CD4-positive, alpha-beta T cell treated with Interferon gamma for 1 hour (primary cell): Measurements from ENCODE around the gene TSGA10IP.

Experiments used
- DNase-seq: peaks from one replicate; pipeline ENCODE4 v3.0.0-alpha.2; 2020

TSGA10IP gene

GRCh38 chr11:65945430-65945911 is at the start of gene TSGA10IP:
Gene TSGA10IP, plus strand, starts transcription at chr11:65945480. Its CDS starts 196 bp downstream, at chr11:65945676.
- DNase-seq, result no peak

DNA sequence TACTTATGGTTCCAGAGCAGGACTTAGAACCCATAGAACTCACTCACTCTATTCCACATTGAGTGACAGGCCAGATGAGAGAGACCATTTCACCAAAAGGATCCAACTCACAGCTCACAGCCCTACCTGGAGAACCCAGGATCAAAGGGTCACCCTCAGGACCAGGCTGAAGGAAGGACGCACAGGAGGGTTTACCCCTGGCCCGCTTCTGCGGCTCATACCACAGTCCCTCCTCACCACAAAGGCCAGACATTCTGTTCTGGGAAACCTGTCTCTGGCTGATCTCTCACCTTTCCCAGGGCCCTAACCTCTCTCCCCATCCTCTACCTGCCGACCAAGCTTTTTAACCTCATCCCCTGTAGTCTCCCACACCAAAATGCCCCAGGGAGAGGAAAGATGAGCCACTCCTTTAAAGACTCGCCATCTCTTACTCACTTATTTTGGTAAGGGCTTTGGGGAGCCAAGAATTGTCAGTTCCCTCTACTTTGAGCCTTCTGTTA is 49.7 kb upstream of the TSGA10IP start:
- no peak for DNase-seq

- DNase-seq, result no peak
These were observed 49.0 kb upstream of the TSGA10IP start for GRCh38 chr11:65896034-65896999.

DNA sequence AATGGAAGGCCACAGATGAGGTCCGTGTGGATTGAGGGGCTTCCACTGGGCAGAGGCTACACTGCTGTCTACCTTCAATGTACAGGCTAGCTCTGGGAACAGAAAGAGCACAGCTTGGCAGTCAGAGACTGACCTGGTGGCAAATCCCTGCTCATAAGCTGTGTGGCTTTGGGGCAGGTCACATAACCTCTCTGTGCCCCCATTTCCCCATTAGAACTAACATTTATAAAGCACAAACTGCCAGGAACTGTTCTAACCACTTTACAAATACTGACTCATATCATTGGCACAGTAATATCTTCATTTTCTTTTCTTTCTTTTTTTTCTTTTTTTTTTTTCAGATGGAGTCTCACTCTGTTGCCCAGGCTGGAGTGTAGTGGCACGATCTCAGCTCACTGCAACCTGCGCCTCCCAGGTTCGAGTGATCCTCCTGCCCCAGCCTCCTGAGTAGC is 48.2 kb upstream of the TSGA10IP start:
- no peak for DNase-seq

DNA sequence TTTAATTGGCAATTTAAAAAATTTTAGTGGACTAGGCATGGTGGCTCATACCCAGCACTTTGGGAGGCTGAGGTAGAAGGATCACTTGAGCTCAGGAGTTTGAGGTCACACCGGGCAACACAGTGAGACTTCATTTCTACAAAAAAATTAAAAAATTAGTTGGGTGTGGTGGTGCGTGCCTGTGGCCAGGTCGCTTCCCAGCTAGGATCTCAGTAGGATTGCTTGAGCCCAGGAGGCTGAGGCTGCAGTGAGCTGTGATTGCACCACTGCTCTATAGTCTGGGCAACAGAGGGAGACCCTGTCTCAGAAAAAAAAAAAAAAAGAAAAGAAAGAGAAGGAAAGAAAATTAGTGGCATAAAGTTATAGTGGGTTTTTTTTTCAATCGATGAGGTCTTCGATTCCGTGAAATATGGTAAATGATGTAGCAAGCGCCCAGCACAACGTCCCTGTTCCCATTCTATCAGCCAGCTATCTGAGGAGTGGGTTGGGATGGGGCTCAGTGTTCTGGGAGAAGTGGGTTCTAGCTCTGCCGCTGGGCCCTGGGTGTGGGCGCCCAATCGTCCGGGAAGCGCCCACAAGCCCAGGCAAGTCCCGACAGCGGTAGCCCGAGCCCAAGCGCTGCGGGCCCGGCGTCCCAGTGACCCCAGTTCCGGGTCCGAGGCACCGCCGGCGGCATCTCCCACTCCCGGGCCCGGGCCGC is 46.5 kb upstream of the TSGA10IP start:
- DNase-seq, result no peak

- DNase-seq, result peak; percentile 63
These were observed 45.7 kb upstream of the TSGA10IP start for GRCh38 chr11:65899356-65900124.

- peak; percentile 97 for DNase-seq
These were observed 45.0 kb upstream of the TSGA10IP start, which contains the start of gene FOSL1 for GRCh38 chr11:65900125-65900898. Gene FOSL1, minus strand, starts transcription at chr11:65900388. Its CDS starts 49 bp downstream, at chr11:65900339.

DNA sequence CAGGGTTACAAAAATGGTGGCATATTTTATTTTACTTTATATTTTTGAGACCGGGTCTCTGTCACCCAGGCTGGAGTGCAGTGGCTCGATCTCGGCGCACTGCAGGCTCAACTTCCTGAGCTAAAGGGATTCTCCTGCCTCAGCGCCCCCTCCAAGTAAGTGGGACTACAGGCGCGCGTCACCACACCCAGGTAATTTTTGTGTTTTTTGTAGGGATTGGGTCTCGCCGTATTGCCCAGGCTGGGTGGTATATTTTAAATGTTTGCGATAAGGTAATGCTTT is 44.4 kb upstream of the TSGA10IP start:
- DNase-seq, result no peak

GRCh38 chr11:65903068-65903481 is 42.2 kb upstream of the TSGA10IP start:
- no peak for DNase-seq

DNA sequence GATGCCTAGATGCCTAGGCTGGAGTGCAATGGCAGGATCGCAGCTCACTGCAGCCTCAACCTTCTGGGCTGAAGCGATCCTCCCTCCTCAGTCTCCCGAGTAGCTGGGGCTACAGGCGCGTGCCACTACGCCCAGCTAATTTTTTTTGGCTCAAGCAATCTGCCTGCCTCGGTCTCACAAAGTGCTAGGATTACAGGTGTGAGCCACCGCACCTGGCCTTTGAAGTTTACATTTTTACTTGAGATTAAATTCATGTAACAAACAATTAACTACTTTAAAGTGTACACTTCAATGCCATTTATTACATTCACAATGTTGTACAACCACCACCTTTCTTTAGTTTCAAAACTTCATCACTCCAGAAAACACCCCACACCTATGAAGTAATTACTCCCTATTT is 41.6 kb upstream of the TSGA10IP start:
- no peak for DNase-seq

GRCh38 chr11:65906602-65907001 is 38.7 kb upstream of the TSGA10IP start:
- DNase-seq, result no peak

GRCh38 chr11:65907878-65908277 is 37.4 kb upstream of the TSGA10IP start:
- no peak for DNase-seq

DNA sequence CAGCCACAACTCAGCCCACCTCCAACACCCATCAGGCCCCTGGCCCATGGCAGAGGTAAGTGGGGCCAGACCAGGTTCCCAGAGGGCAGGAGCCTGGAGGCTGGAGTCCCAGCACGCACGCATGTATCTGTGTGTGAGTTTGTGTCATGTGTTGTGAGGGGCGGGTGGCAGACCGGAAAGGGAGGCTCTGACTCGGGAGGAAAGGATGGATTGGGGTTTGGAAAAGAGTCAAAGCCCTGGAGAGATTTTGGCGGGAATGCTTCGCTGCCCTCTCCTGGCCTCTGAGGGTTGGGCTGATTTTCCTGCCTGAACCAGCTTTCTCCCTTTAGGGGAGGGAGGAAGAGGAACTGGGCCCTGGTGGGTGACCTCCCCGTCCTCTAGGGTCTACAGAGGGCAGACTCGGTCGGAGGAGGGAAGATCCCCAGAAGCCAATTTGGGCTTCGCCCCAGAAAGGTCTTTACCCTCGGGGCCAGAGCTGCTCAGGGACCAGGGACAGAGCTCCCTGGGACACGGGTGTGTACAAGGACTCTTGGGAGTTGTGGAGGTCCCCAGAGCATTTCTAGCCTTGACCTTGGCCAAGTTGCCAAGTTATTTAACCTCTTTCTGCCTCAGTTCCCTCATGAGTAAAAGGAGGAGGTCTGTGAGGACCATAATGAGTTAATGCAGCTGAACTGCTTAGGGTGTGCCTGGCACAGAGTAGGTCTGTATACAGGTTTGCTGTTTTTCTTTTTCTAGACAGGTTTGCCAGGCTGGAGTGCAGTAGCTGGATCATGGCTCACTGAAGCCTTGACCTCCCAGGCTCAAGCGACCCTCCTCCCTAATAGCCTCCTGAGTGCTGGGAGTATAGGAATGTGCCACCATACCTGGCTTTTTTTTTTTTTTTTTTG is 33.4 kb upstream of the TSGA10IP start:
- DNase-seq, result no peak

GRCh38 chr11:65912845-65913244 is 32.4 kb upstream of the TSGA10IP start:
- no peak for DNase-seq

- no peak for DNase-seq
These were observed 30.0 kb upstream of the TSGA10IP start for GRCh38 chr11:65915101-65915820.

- DNase-seq, result peak; percentile 35
These were observed 29.4 kb upstream of the TSGA10IP start for GRCh38 chr11:65915821-65916251.

- DNase-seq, result no peak
These were observed 28.9 kb upstream of the TSGA10IP start for GRCh38 chr11:65916391-65916790.

GRCh38 chr11:65917077-65917433 is 28.2 kb upstream of the TSGA10IP start:
- no peak for DNase-seq

DNA sequence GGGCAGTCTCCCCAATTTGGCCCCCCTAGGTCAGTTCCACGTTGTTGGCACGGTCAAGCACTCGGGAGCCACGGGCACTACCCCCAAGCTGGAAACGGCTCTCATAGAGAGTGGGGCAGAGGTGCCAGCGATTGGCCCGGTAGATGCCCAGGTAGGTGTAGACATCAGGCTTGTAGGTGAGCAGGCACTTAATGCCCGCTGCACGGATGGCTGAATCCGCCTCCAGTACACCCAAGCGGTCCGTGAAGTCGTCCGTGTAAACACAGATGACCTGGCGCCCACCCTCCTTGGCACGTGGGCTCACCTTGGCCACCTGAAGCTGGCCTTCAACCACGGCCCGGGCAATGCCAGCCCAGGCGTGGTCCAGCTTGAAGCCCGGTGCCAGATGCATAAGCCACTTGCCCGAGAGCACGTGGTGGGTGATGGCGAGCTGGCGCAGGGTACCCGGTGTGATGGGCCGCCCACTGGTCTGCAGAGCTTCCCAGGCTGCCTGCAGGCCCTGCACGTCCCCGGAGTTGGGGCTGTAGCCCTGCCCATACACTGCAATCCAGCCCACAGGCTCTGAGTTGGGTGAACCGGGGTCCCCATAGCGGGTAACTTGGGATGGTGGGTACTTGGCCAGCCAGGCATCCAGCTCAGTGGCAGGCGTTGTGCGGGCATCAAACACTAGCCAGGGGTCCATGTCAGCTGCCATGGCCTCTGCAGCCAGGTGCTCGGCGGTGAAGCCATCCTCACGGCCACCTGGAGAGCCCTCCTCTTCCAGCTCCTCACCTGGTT is 27.7 kb upstream of the TSGA10IP start:
- no peak for DNase-seq
